Transverse colon (tissue), 4 donors: ENCODE data around the gene DUSP2.

Source experiments
- CTCF ChIP-seq, 5 experiments: fragments of 200-600 bp in 3 of 5; fragments of 450-650 bp in 2 of 5; sonication (generic) in 3 of 5; IDR thresholded peaks; 1 replicate in 2 of 5; 2 replicates in 3 of 5; pipeline ENCODE4 v1.5.1; 2016 to 2017; ENCODE audit warnings: antibody characterized with exemption in 5 of 5, inconsistent platforms in 3 of 5, mild to moderate bottlenecking in 2 of 5, moderate library complexity in 1 of 5
- EP300 ChIP-seq: sonication (generic); formaldehyde crosslinking; IDR thresholded peaks from one replicate; pipeline ENCODE4 v1.6.1; 2017; ENCODE audit warnings: antibody characterized with exemption, low read depth
- POLR2A ChIP-seq: fragments of 450-650 bp; IDR thresholded peaks from one replicate; pipeline ENCODE4 v1.6.1; 2016; ENCODE audit warnings: antibody characterized with exemption, mild to moderate bottlenecking, moderate library complexity
- POLR2AphosphoS5 ChIP-seq, 3 donors: sonication (generic); formaldehyde crosslinking; IDR thresholded peaks; one replicate each; pipeline ENCODE4 v1.6.1; 2016; ENCODE audit warnings: antibody characterized with exemption in 3 of 3

GRCh38 chr2:96153991-96154431 is 8.8 kb upstream of the DUSP2 start:
- no peak for TF ChIP-seq CTCF (IDR thresholded peaks at IDR 0.05)
- no peak for TF ChIP-seq POLR2AphosphoS5 (IDR thresholded peaks at IDR 0.05)
- TF ChIP-seq POLR2A, result no peak
- no peak for TF ChIP-seq EP300
